ENCODE results near the gene MYOF.

GRCh38 chr10:93516006-93516380 lies 33.9 kb upstream of the MYOF start:
- no peak for TF ChIP-seq CTCF (IDR thresholded peaks at IDR 0.05)
- TF ChIP-seq EP300 (IDR thresholded peaks at IDR 0.05) = no peak
- TF ChIP-seq POLR2A (IDR thresholded peaks at IDR 0.05) = no peak
- no peak for TF ChIP-seq POLR2AphosphoS5 (IDR thresholded peaks at IDR 0.05)

Data from suprapubic skin (tissue), 4 donors.